ENCODE data around the gene FARS2.

The FARS2 gene

DNA sequence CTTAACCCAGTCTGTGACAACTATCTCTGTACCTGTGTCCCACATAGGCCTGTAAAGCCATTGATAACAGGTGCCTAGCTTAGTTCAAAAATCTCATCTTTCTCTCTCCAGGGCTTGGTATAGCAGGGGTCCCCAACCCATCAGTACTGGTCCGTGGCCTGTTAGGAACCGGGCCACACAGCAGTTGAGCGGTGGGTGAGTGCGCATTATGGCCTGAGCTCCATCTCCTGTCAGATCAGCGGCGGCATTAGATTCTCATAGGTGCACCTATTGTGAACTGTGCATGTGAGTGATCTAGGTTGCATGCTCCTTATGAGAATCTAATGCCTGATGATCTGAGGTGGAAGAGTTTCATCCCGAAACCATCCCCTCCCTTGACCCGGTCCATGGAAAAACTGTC lies 3.9 kb upstream of the FARS2 start:
- Histone ChIP-seq H3K27me3 (replicated peaks; ENCODE audit: control insufficient read depth, insufficient read depth, low read length) (no peaks in the 10 kb centered on the region), H3K4me3 (replicated peaks; ENCODE audit: low read depth, low read length) (no peak overlapping the region), H3K36me3 (ENCODE audit: control insufficient read depth, insufficient read depth, low read length) (peaks cover 1% of the 10 kb centered on the region)
- DNase-seq (ENCODE audit: extremely low read depth, insufficient read length), result no peak
- TF ChIP-seq, protein P1, sequence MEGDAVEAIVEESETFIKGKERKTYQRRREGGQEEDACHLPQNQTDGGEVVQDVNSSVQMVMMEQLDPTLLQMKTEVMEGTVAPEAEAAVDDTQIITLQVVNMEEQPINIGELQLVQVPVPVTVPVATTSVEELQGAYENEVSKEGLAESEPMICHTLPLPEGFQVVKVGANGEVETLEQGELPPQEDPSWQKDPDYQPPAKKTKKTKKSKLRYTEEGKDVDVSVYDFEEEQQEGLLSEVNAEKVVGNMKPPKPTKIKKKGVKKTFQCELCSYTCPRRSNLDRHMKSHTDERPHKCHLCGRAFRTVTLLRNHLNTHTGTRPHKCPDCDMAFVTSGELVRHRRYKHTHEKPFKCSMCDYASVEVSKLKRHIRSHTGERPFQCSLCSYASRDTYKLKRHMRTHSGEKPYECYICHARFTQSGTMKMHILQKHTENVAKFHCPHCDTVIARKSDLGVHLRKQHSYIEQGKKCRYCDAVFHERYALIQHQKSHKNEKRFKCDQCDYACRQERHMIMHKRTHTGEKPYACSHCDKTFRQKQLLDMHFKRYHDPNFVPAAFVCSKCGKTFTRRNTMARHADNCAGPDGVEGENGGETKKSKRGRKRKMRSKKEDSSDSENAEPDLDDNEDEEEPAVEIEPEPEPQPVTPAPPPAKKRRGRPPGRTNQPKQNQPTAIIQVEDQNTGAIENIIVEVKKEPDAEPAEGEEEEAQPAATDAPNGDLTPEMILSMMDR (IDR thresholded peaks at IDR 0.05; ENCODE audit: insufficient read depth, low read length, poor library complexity, severe bottlenecking), result no peak

DNA sequence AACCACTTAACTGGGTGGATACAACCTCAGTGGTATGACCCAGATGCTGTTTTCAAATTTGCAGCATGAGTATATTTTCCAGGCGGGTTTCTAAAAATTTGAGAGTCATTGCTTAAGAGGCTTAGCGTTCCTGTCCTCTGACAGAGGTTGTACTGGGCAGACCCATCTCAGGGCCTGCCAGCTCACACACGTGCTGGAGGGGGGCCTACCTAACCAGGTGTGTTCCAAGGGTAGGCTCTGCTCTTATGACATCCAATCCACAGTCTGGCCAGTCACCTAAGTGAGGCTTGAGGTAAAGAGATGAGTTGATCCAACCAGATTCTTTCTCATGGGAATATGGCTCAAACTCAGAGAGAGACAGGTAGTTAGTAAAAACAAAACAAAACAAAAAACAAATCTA lies 1.9 kb upstream of the FARS2 start:
- TF ChIP-seq, protein P1 (IDR thresholded peaks at IDR 0.05; ENCODE audit: insufficient read depth, low read length, poor library complexity, severe bottlenecking), result no peak
- Histone ChIP-seq H3K4me3 (replicated peaks; ENCODE audit: low read depth, low read length) (peak overlapping the region; percentile 84), H3K27me3 (replicated peaks; ENCODE audit: control insufficient read depth, insufficient read depth, low read length) (no peaks in the 10 kb centered on the region), H3K36me3 (ENCODE audit: control insufficient read depth, insufficient read depth, low read length) (no peaks in the 10 kb centered on the region; the same call in none of the 2 replicates)
- DNase-seq (ENCODE audit: extremely low read depth, insufficient read length), result no peak

DNA sequence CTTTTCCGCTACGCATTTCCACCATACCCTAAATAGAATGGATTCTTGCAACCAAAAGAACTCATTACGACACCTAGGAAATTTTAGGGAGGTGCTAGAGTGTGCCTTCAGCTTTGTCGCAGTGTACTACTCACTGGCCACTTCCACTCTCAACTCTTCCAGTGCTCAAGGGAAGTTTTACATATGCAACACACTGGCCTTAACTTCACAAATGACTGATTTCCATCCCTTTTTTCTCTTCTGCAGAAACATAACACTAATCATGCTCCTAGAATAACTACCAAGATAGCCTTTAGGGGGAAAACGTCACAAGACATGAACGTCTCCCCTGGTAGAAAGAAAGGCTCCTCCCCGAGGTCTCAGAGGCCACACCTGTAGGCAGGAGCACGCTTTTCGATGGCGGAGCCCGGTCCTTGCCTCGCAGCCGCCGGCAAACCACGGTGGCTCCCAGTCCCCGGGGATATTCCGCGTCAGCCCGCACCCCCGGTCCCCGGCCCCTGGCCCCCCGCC lies 1.1 kb upstream of the FARS2 start:
- TF ChIP-seq, protein P1 (IDR thresholded peaks at IDR 0.05; ENCODE audit: insufficient read depth, low read length, poor library complexity, severe bottlenecking), result no peak
- Histone ChIP-seq H3K4me3 (replicated peaks; ENCODE audit: low read depth, low read length) (peak overlapping the region; percentile 84), H3K27me3 (replicated peaks; ENCODE audit: control insufficient read depth, insufficient read depth, low read length) (no peaks in the 10 kb centered on the region), H3K36me3 (ENCODE audit: control insufficient read depth, insufficient read depth, low read length) (no peaks in the 10 kb centered on the region; the same call in 1 of the 2 replicates)
- DNase-seq (ENCODE audit: extremely low read depth, insufficient read length), result peak; percentile 72

DNA sequence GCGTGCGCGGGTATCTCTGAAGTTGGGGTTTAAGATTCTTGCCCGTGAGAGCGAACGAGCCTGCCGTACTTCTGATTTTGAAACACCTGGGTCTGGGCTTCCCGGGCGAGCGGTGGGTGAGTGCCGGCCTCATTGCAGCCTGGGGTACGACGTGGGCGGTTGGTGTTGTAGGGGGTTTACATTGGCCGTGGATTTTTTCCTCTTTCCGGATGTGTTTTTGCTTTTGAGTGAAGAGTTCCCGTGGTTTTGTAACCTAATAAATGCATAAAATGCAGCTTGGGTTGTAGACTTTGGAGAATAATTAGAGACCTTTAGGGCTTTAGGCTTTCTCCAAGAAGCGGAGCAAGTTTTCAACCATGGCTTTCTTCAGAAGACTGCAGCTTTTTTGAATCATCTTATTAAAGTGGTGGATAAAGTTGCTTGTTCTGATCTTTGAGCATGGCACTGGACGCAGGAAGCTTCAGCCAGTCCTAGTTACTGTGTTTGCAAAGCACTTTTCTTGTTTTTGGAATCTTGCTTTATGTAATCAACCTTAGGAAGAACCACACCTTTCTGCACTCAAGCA lies 314 bp downstream of the FARS2 start:
- Histone ChIP-seq H3K36me3 (ENCODE audit: control insufficient read depth, insufficient read depth, low read length) (no peaks in the 10 kb centered on the region; the same call in 1 of the 2 replicates), H3K27me3 (replicated peaks; ENCODE audit: control insufficient read depth, insufficient read depth, low read length) (no peaks in the 10 kb centered on the region), H3K4me3 (replicated peaks; ENCODE audit: low read depth, low read length) (peak overlapping the region; percentile 84)
- DNase-seq (ENCODE audit: extremely low read depth, insufficient read length), result no peak
- TF ChIP-seq, protein P1 (IDR thresholded peaks at IDR 0.05; ENCODE audit: insufficient read depth, low read length, poor library complexity, severe bottlenecking), result no peak

DNA sequence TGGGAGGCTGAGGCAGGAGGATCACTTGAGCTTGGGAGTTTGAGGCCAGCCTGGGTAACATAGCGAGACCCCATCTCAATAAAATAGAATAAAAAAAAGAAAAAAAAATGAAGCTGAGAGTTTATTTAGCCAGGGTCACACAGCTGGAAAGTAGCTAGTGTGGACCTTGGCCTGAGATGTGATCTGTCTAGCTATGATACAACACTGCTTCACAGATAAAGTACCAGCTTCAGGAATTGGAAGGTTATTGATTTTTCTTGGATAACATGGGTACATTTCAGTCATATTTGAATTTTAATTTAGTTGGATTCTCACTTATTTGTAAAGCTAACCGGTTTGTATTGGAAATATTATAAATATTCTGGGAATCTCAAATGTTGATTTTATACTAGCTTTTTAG lies 5.1 kb downstream of the FARS2 start:
- no peaks in the 10 kb centered on the region for H3K36me3 ChIP-seq (ENCODE audit: control insufficient read depth, insufficient read depth, low read length)
- no peak for DNase-seq (ENCODE audit: extremely low read depth, insufficient read length)

More for the DNA sequence above, 5.1 kb downstream of the FARS2 start:
- TF ChIP-seq, protein P1 (IDR thresholded peaks at IDR 0.05; ENCODE audit: insufficient read depth, low read length, poor library complexity, severe bottlenecking), result no peak
- Histone ChIP-seq H3K4me3 (replicated peaks; ENCODE audit: low read depth, low read length) (no peak overlapping the region), H3K27me3 (replicated peaks; ENCODE audit: control insufficient read depth, insufficient read depth, low read length) (no peaks in the 10 kb centered on the region)
